PC-9 (cell line): ENCODE measurements around the gene GRM3. TPM values are rescaled to one million over a fixed set of nuclear protein-coding genes. Genes with fewer than 3 reads are reported as not detected.

Source experiments
- BruUV-seq: library from RNA; stranded (reverse); fragments of 400-500 nt; replicated peaks from 2 replicates; lab custom pipeline; 2021; lab: Mats Ljungman, UMichigan
- CTCF ChIA-PET: fragments of 300-600 bp; sonication (Branson Sonifier 250); formaldehyde crosslinking; loops from one replicate; lab custom pipeline; 2022; ENCODE audit warnings: antibody characterized with exemption; lab: Charles Lee
- POLR2A ChIA-PET: fragments of 300-600 bp; sonication (Branson Sonifier 250); formaldehyde crosslinking; loops from one replicate; lab custom pipeline; 2022; ENCODE audit warnings: antibody characterized with exemption; ENCODE audit not compliant: unreplicated experiment; lab: Charles Lee
- DNase-seq, 2 experiments: peaks; one replicate each; pipeline versions ENCODE4 v3.0.0 to v3.0.0-alpha.2; 2015 to 2022; ENCODE audit warnings: mixed read lengths in 1 of 2
- H2AFZ ChIP-seq: fragments of 200-600 bp; sonication (generic); 2 replicates; pipeline ENCODE4 v1.8.1; 2017; ENCODE audit warnings: antibody characterized with exemption
- H3F3A ChIP-seq: fragments of 200-600 bp; sonication (generic); 2 replicates; pipeline ENCODE4 v1.8.1; 2017; ENCODE audit warnings: antibody characterized with exemption, mild to moderate bottlenecking, low read depth; ENCODE audit not compliant: insufficient read depth
- H3K27ac ChIP-seq: fragments of 200-600 bp; sonication (generic); 2 replicates; pipeline ENCODE4 v1.6.1; 2016; ENCODE audit warnings: mixed run types
- H3K27me3 ChIP-seq: fragments of 200-600 bp; sonication (generic); 2 replicates; pipeline ENCODE4 v1.6.1; 2016; ENCODE audit warnings: low read depth, mixed run types; ENCODE audit not compliant: insufficient read depth
- H3K36me3 ChIP-seq: fragments of 200-600 bp; sonication (generic); 2 replicates; pipeline ENCODE4 v1.6.1; 2016; ENCODE audit warnings: low read depth, mixed run types
- H3K4me1 ChIP-seq: fragments of 200-600 bp; sonication (generic); replicated peaks from 2 replicates; pipeline ENCODE4 v1.6.1; 2016; ENCODE audit warnings: mixed run types; ENCODE audit not compliant: insufficient read depth
- H3K4me2 ChIP-seq: fragments of 200-600 bp; sonication (generic); 2 replicates; pipeline ENCODE4 v1.6.1; 2017; ENCODE audit warnings: mixed run types
- H3K4me3 ChIP-seq: fragments of 200-600 bp; sonication (generic); 2 replicates; pipeline ENCODE4 v1.6.1; 2016; ENCODE audit warnings: mixed run types
- H3K79me2 ChIP-seq: fragments of 200-600 bp; sonication (generic); 2 replicates; pipeline ENCODE4 v1.6.1; 2017; ENCODE audit warnings: low read depth, mixed run types
- H3K9me2 ChIP-seq: fragments of 200-600 bp; sonication (generic); 2 replicates; pipeline ENCODE4 v1.8.1; 2017; ENCODE audit warnings: mild to moderate bottlenecking; ENCODE audit not compliant: insufficient read depth
- H3K9me3 ChIP-seq: fragments of 200-600 bp; sonication (generic); 2 replicates; pipeline ENCODE4 v1.8.1; 2016; ENCODE audit warnings: low read depth; ENCODE audit not compliant: insufficient read depth
- H4K20me1 ChIP-seq: fragments of 200-600 bp; sonication (generic); 2 replicates; pipeline ENCODE4 v1.8.1; 2017; ENCODE audit not compliant: insufficient read depth
- EZH2 ChIP-seq: fragments of 200-600 bp; sonication (generic); IDR thresholded peaks from 2 replicates; pipeline ENCODE4 v1.8.0; 2017; ENCODE audit warnings: antibody characterized with exemption, low read depth
- intact Hi-C: fragments of 100-400 bp; cut with micrococcal nuclease; formaldehyde crosslinking; loops from one replicate; pipeline ENCODE4 v1.10.0; 2022; ENCODE audit not compliant: unreplicated experiment
- total RNA-seq: library from RNA; stranded (reverse); gene quantifications from 2 replicates; pipeline ENCODE4 v1.2.3, GENCODE V29; 2021
- TF ChIP-seq, protein P1 (sequence below): fragments of 200-600 bp; sonication (generic); conservative IDR thresholded peaks from 2 replicates; pipeline ENCODE4 v1.6.1; 2017; ENCODE audit warnings: mixed run types, antibody characterized with exemption, mild to moderate bottlenecking, moderate library complexity

GRM3 gene
- total RNA-seq, 1 experiment from 2014 or later = not detected

GRCh38 chr7:86846494-86847190, 202.9 kb downstream of the GRM3 start:
- intact Hi-C loops = no loop called here
- H3K4me3 ChIP-seq = no peak overlapping the region
- POLR2A ChIA-PET = no interaction called here

GRCh38 chr7:86848226-86848625, 204.5 kb downstream of the GRM3 start:
- TF ChIP-seq, protein P1, sequence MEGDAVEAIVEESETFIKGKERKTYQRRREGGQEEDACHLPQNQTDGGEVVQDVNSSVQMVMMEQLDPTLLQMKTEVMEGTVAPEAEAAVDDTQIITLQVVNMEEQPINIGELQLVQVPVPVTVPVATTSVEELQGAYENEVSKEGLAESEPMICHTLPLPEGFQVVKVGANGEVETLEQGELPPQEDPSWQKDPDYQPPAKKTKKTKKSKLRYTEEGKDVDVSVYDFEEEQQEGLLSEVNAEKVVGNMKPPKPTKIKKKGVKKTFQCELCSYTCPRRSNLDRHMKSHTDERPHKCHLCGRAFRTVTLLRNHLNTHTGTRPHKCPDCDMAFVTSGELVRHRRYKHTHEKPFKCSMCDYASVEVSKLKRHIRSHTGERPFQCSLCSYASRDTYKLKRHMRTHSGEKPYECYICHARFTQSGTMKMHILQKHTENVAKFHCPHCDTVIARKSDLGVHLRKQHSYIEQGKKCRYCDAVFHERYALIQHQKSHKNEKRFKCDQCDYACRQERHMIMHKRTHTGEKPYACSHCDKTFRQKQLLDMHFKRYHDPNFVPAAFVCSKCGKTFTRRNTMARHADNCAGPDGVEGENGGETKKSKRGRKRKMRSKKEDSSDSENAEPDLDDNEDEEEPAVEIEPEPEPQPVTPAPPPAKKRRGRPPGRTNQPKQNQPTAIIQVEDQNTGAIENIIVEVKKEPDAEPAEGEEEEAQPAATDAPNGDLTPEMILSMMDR = no peak
- no peak for TF ChIP-seq EZH2
- Histone ChIP-seq H3F3A (no peaks in the 10 kb centered on the region), H2AFZ (no peak overlapping the region), H3K27ac (no peak overlapping the region), H3K4me2 (no peak overlapping the region), H3K9me2 (no peaks in the 10 kb centered on the region), H3K9me3 (no peaks in the 10 kb centered on the region), H3K36me3 (no peaks in the 10 kb centered on the region), H4K20me1 (no peaks in the 10 kb centered on the region), H3K27me3 (no peaks in the 10 kb centered on the region), H3K4me1 (peaks cover 17% of the 10 kb centered on the region), H3K4me3 (no peak overlapping the region), H3K79me2 (no peaks in the 10 kb centered on the region)
- no peak for DNase-seq
- no TSS peak for BruUV-seq
- ChIA-PET POLR2A (no interaction called here), CTCF (no interaction called here)
- intact Hi-C loops = no loop called here

More at GRCh38 chr7:86846494-86847190, 202.9 kb downstream of the GRM3 start:
- peak; percentile 4 to 83 for DNase-seq
- no peaks in the 10 kb centered on the region for H3K9me3 ChIP-seq
- peaks cover 17% of the 10 kb centered on the region for H3K4me1 ChIP-seq
- CTCF ChIA-PET = no interaction called here
- TF ChIP-seq EZH2 = no peak
- TF ChIP-seq, protein P1 = no peak
- no peaks in the 10 kb centered on the region for H3K79me2 ChIP-seq
- H3K9me2 ChIP-seq = no peaks in the 10 kb centered on the region
- H3K27me3 ChIP-seq = no peaks in the 10 kb centered on the region
- BruUV-seq = no TSS peak
- no peaks in the 10 kb centered on the region for H3F3A ChIP-seq
- no peaks in the 10 kb centered on the region for H4K20me1 ChIP-seq
- H2AFZ ChIP-seq = no peak overlapping the region
- H3K27ac ChIP-seq = no peak overlapping the region
- peak overlapping the region; percentile 21 for H3K4me2 ChIP-seq
- H3K36me3 ChIP-seq = no peaks in the 10 kb centered on the region

GRCh38 chr7:86851566-86851965, 207.9 kb downstream of the GRM3 start:
- Histone ChIP-seq H3K9me3 (no peaks in the 10 kb centered on the region), H3K4me2 (no peak overlapping the region), H3K9me2 (no peaks in the 10 kb centered on the region), H3K27me3 (no peaks in the 10 kb centered on the region), H3K27ac (no peak overlapping the region), H3K4me3 (no peak overlapping the region), H3K79me2 (no peaks in the 10 kb centered on the region), H3F3A (no peaks in the 10 kb centered on the region), H3K36me3 (no peaks in the 10 kb centered on the region), H4K20me1 (no peaks in the 10 kb centered on the region), H3K4me1 (peaks cover 14% of the 10 kb centered on the region), H2AFZ (no peak overlapping the region; the same call in 1 of the 2 replicates)
- CTCF ChIA-PET = no interaction called here
- intact Hi-C loops = no loop called here
- TF ChIP-seq EZH2 = no peak
- TF ChIP-seq, protein P1 = no peak
- POLR2A ChIA-PET = no interaction called here
- no TSS peak for BruUV-seq
- no peak for DNase-seq
